Stimulated activated CD8-positive, alpha-beta memory T cell treated with anti-CD3 and anti-CD28 coated beads, Interleukin-12 subunit alpha, Interleukin-12 subunit beta, amount 100 ng/mL, for 1 hour (primary cell): ENCODE results near the gene ARL5C.
"Not testable (repeated sequence)": the region's sequence is repeated elsewhere in the genome, so short reads cannot be mapped to it uniquely, and the experiment has no call there.

ENCODE experiments used
- DNase-seq: peaks from one replicate; pipeline ENCODE4 v3.0.0-alpha.2; 2020; ENCODE audit warnings: low read depth

The ARL5C gene

DNA sequence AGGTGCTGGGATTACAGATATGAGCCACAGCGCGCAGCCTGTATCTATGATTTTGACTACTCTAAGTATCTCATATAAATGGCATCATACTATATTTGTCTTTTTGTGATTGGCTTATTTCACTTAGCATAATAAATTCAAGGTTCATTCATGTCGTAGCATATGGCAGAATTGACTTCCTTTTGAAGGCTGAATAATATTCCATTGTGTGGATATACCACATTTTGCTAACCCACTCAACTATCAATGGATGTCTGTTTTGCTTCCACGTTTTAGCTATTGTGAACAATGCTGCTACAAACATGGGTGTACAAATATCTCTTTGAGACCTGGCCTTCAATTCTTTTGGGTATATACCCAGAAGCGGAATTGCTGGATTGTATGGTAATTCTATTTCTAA lies 24.7 kb downstream of the ARL5C start:
- DNase-seq: no peak

DNA sequence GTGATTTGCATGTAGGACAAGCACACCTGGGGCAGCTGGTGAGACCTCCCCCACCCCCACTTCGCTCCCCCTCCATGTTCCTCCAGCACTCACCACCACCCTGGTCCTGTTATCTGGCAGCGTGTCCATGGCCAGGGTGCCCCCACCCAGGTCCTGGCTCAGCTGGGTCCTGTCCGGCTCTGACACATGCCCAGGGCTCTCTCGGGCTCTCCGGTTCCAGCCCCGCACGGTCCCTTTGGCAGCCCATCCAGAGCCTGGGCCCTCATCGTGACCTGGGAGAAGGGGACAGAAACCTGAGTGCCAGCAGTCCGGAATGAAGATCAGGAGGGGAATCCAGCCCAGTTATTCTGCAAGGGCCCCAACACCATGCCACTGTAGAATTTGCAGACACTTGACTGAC lies 26.4 kb downstream of the ARL5C start:
- no peak for DNase-seq

DNA sequence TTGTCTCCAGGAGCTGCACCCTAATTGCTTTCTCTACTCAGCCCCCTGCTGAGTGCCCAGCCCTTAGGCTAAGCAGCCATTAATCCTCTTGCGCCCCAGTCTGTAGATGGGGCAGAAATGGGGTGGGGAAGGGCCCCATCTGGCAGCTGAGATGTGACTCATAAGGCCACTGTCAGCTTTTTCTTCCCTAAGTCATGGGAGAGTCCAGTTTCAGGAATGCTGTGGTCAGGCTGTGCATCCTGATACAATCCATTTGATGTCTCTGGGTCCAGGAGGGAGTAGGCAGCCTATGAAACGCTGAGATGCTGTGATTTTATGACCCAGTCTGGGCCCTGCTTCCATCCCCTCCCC lies 26.8 kb downstream of the ARL5C start:
- DNase-seq: no peak

DNA sequence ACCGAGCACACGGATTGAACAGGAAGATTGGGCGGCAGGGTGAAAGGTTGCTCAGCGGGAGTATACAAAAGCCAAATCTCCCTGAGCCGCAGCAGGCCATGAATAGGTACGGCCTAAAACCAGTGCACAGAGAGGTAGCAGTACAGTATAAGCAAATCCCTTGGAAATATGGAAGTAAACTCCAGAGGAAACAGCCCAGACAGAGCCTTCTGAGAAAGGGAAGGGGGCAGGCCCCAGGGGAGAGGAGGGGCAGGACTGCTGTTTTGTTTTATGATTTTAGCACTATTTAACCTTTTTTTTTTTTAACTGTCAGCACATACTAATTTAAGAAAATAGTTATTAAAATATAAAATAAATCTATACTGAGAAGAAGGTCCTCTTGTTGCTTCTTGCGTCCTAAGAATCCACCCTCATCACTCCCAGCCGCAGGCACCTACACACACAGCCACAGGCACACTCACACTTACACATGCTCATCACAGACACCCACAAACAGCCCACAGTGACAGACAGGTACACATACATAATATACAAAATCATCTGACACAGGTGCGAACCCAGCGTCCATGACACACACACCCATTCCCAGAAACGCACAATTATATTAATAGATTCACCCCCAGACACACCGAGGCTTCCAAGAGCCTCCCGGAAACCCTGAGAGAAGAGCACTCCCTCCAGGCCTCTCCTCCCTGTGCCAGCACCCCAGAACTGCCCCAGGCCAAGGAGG lies 27.4 kb downstream of the ARL5C start:
- no peak for DNase-seq

DNA sequence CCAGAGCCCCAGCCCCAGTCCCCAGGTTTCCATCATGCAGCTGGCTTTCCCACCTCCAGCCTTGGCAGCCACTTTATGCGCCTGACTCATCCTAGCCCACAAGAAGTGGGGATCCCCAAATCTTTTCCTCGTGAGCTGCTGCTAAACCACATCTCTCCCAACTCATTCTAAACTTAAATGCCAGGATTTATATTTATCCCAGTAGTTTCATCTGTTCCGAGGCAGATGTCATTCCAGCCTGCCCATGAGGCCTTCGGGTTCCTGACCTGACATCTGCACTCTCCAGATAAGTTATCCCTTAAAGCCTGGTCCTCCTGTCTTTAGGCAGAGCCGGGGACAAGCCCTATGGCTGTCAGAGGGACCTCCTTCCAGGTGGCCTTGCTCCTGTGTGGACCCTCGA lies 31.1 kb downstream of the ARL5C start:
- DNase-seq: no peak

DNA sequence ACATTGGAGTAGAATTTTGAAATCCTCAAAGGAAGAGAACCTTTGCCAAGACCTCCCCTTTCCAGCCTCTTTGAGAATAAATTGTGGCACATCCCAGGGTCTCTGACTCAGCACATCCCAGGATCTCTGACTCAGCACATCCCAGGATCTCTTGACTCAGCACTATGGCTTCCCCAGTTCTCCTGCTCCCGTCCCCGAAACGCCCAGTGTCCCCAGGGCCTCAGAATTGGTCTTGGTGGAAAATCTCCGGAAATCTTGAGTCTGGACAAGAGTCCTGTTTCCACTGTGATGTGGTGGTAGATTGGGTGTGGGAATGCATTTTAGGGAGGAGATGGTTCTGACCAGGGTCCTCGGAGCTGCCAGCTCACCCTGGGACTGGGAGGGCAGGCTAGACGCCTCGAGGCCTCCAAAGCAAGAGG lies 33.8 kb downstream of the ARL5C start:
- DNase-seq: no peak

DNA sequence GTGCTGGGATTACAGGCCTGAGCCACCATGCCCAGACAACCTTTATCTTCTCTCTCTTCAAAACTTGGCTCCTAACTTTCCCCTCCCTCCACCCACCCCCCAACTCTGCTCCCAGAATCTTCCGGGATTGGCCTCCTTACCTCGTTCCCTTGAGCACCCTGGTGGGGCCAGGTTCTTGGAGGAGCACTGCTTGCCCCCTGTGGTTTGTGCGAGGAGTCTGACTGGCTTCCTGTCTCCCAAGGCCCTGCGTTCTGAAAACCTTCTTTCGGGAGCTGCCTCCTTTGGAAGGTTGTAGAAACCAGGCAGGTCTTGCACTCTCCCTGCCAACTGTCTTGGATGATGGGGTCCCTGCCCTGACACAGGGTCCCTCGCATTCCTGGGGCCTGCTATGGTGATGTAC lies 34.3 kb downstream of the ARL5C start:
- DNase-seq: no peak

DNA sequence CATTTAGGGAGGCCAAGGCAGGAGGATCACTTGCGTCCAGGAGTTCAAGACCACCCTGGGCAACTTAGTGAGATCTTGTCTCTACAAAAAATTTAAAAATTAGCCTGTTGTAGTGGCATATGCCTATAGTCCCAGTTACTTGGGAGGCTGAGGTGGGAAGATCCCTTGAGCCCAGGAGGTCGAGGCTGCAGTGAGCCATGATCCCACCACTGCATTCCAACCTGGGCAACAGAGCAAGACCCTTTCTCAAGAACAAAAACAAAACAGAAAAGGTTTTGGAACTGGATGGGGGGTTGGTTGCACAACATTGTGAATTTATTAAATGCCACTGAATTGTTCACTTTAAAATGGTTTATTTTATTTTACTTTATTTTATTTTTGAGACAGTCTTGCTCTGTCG lies 35.8 kb downstream of the ARL5C start:
- no peak for DNase-seq

DNA sequence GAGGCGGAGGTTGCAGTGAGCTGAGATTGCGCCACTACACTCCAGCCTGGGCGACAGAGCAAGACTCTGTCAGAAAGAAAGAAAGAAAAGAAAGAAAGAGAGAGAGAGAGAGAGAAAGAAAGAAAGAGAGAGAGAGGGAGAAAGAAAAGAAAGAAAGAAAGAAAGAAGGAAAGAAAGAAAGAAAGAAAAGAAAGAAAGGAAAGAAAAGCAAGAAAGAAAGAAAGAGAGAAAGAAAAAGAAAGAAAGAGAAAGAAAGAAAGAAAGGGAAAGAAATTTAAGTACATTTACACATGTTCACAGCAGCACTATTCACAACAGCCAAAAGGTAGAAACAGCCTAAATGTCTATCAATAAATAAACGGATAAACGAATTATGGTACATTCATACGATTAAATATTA lies 36.4 kb downstream of the ARL5C start:
- not testable (repeated sequence) for DNase-seq

DNA sequence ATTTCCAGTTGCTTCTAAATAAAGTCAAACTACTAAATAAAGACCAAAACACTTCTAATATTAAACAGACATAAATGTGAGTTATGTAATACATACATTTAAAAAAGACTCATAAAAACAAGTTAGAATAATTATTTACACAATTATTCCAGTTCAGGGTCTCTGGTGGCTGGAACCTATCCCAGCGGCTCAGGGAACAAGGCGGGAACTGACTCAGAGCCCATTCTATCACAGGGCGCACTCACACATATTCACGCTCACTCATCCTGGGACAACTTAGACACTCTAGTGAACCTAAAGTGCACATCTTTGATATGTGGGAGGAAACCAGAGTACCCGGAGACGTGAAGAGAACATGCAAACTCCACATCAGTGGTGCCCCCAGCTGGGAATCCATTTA lies 39.5 kb downstream of the ARL5C start:
- DNase-seq: no peak

DNA sequence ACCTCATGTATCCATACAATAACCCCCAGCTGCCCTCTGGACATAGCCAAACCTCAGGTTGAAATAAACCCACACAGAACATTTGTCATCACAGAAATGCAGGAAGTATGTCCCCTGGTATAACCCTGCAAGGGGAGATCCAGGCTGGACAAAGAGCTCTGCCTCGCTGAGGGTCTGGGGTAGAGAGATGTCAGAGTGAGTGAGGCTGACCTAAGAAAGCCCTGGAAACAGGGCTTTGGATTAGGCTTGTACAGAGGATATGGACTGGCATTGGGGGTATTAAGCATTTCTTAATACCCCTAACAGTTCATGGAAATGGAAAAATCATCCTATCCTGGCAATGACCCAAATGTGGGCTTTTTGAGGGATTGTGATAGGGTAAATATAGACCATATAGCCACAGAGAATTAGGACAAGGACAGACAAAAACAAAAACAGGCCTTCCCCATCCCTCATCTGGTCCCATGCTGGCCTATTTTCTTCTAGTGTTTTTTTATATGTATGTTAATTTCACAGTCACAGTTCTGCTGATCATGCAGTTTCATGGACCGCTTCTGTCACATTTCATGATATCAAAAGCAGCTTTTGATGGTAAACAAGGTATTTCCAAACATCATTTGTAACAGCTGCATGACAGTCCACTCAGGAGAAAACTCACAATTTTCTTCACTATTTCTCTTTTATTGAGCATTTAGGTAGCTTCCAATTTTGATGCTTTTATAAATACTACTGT lies 40.7 kb downstream of the ARL5C start:
- no peak for DNase-seq

DNA sequence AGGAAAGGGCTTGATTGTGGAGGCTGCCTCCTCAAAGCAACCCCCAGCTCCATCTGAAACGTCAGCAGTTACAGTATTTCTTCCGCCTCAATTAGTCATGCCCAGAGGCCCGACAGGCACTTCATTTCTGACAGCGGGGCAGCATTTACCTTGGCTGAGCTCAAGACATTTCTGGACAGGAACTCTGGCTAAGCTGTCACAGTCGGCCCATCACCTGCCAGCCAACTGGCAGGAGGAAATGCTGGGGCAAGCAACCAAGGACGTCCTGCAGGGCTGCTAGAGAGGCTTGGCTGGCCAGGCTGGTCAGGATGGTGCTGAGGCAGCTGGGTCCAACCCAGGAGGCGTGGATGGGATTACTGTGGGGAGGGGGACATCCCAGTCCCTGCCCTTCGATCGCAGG lies 42.3 kb downstream of the ARL5C start:
- DNase-seq: no peak

DNA sequence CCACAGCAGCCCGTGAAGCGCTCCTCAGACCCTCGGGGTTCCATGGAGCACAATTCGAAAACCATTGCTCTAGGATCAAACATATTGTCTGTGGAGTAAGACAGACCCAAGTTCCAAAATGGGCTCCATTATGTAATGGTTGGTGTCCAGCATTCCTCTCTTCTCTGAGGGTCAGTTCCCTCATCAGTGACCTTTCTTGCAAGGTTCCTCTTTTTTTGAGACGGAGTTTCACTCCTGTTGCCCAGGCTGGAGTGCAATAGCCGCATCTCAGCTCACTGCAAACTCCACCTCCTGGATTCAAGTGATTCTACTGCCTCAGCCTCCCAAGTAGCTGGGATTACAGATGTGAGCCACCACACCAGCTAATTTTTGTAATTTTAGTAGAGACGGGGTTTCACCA lies 43.0 kb downstream of the ARL5C start:
- no peak for DNase-seq

DNA sequence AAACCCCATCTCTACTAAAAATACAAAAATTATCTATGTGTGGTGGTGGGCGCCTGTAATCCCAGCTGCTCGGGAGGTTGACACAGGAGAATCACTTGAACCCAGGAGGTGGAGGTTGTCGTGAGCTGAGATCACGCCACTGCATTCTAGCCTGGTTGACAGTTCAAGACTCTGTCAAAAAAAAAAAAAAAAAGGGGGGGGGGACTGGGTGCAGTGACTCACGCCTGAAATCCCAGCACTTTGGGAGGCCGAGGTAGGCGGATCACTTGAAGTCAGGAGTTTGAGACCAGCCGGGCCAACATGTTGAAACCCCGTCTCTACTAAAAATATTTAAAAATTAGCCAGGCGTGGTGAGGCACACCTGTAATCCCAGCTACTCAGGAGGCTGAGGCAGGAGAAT lies 44.0 kb downstream of the ARL5C start:
- not testable (repeated sequence) for DNase-seq

DNA sequence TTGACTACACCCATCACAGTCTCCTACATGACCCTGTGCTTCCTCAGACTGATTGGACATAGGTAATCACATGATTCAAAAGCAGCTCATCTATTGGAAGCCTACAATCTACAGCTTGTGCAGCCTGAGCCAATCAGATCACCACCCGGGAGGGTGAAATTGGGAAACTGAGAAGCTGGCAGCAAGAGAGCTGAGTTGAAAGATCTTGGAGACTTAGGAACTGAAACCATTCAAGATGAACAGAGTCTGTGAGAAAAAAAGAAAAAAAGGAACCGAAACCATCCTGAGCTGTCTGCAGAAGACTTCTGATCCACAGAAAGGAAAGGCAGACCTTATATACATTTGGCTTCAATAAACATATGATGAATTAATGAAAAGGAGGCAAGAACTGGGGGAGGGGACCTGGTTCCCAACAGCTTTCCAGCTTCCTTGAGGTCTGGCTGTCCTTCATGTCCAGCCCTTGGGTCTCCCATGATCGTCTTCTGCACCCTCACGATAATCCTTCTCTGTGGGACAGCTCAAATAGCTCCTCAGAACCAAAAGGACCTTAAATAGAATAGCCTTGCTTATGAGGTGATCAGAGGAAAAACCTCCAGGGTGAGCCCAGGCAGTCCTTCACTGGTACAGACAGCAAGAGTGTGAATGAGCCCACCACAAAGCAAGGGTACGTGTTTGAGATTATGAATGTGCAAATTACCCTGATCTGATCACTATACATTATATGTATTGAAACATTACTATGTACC lies 47.1 kb downstream of the ARL5C start:
- DNase-seq: no peak

DNA sequence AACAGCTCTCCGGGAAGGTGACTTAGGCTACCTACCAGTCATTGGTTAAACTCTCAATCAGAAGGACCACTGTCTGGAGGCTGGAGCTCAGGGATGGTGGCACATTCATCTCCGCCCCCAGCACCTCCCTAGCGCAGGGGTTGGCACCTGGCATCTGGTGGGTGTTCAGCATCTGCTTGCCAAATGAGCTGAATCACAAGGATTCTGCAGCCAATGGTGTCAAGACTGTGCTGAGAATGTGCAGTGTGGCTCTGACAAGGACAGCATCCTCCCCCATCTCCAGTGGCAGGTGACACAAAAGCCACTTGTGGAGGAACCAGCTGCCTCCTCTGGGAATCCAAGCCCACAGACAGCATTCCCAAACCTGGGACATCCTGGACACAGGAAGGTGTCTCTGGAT lies 49.7 kb downstream of the ARL5C start:
- DNase-seq: no peak

DNA sequence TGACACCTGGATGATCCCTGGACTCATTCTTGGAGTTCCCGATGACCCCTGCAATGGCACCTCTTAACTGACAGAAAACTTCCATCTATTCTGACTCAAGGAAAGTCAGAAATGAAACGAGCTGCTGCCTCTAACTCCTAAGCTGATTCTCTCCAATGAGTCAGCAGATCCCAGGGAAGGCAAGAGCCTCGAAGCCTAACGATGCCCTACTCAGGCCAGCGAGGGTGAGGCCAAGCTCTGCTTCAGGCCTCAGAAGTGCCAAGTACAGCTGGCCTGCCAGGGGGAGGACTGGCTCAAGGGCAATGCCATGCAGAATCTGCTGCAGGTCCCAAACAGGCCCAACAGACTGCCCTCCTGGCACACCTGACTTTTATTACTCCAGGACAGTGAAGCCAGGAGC lies 50.8 kb downstream of the ARL5C start:
- no peak for DNase-seq

DNA sequence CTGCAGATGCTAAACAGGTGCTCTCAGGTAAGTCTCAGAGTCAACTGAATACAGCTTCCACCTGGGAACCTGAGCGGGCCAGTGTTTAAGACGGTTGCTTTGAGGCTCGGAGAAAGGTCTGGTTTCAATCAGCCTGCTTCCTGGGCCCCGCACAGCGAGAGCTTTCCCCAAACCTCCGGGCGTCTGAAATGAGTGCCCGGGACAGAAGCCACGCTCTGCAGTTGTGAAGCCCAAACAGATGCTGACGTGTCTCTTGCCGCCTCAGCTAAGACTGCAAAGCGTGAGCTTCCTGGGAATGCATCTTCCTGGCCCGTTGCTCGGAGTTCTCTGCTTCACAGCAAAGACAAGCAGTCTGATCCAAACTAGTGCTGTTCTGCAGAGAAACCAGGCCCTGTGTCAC lies 51.2 kb downstream of the ARL5C start:
- no peak for DNase-seq

DNA sequence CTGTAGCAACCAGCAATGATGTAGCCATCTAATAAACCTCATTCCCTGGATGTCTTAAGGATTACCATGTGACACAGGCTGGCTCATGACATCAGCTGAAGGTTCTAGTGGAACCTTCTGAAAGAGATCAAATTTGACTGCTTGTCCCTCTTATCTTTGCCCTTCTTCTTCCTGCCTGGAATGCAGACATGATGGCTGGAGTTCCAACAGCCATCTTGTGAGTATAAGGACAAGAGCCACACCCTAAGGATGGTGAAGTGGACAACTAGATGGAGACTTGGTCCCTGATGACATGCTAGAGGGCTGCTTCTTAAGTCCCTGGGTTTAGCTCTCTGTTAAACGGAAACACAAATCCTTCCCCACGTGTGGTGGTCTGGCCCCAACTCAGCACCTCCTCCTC lies 52.1 kb downstream of the ARL5C start:
- DNase-seq: no peak

DNA sequence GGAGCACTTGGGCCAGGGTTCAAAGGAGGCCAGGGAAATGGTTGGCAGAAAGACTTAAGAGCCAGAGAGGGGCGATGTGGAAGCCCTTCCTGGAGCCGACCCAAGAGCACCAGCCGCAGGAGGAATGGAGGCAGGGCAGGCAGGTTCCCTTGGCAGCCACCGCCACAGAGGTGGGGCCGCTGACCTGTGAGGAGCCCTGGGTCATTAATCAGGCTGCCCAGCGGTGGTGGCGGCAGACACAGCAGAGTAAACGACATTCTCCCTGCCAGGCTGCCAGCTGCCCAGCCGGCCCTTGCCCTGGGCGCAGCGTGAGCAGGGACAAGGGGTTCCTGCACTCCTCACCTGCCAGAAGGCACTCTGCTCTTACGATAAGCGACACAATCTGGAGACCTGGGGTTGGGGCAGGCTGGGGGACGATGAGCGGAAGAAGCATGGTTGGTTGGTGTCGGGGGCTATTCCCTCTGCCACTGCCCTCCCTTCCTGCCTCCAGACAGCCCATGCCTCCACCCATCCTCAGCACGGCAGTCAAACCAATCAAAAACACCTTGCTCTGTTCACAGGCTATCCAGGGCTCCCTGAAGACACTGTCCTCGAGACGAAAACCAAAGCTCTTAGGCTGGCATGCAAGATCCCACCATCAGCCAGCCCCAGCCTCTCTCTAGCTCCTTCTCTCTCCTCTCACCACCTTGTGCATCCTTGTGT lies 55.4 kb downstream of the ARL5C start:
- DNase-seq: no peak

DNA sequence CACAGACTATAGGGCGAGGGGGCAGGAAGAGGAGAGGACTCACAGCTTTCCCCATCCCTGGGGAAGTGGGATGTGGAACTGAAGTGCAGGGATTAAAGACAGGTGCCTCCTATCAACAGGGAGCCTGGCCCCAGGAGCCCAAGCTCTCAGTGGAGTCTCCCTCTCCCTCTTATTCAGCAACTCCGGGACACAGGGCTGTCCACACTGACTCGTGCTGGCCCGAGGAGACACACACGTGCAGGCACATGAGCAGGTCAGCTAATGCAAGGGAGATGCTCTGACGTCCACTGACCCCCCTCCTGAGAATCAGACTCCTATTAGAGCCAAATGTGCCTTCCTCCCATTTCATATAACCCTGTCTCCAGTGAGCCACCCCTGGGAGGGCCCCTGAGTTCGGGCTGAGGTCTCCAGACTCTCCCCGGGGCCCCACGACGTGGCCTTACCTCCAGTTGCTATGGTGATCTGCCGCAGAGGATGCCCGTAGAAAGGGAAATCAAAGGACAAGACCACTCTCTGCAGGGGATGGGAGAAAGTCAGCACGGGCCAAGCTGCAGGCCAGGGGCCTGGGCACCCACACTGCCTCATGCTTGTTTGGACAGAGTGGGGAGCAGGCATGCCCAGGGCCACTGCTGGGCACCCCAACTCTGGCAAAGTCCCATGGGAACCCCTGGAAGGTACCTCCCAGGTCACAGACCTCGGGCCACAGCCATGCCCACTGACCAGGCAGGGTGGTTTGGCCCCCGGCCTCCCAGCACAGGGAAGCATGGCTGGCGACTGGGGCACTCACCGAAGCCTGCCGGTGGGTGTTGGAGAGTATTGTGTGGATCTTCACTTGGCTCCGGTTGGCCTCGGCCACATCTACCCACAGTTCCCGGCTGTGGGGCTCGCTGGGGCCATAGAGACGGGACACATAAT lies 57.2 kb downstream of the ARL5C start:
- no peak for DNase-seq

DNA sequence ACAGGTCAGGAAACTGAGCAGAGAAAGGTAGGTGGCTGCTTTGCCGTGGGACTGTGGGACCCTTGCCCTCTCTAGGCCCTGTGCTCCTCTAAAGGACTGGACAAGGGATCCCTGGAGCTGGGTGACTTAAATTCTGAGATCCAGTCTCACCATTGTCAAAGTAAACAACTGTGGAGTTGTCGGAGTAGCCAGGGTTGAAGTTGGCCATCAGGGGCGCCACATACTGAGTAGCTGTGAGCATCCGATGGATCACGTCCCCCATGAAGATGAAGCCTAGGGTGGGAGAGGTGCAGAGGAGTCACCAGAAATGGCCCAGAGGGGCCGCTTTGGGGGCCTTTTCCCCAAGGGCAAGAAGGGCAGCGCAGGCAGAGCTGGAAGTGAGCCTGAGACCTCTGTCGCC lies 58.0 kb downstream of the ARL5C start:
- DNase-seq: no peak
